ENCODE measurements around the gene HOXB3. TPM values are rescaled to one million over a fixed set of nuclear protein-coding genes. Genes with fewer than 3 reads are reported as not detected.

Gene HOXB3
- total RNA-seq (10 to 100 TPM; 23.8 to 48.5 TPM), polyA plus RNA-seq (ENCODE audit: insufficient read length in 2 of 2) (100 to 1,000 TPM; 141 to 162 TPM)
- long read RNA-seq, donor 1, full-length matches to known transcripts, result 9 of 43 reads
- long read RNA-seq, donor 1, partial matches to known transcripts, result 17 of 43 reads
- long read RNA-seq, donor 1, other reads (novel, unspliced or antisense), result 17 of 43 reads
- long read RNA-seq, donor 2, full-length matches to known transcripts, result 3 of 3 reads
- long read RNA-seq, donor 2, partial matches to known transcripts, result 0 of 3 reads
- long read RNA-seq, donor 2, other reads (novel, unspliced or antisense), result 0 of 3 reads
- long read RNA-seq, donor 3, full-length matches to known transcripts, result 5 of 5 reads
- long read RNA-seq, donor 3, partial matches to known transcripts, result 0 of 5 reads
- long read RNA-seq, donor 3, other reads (novel, unspliced or antisense), result 0 of 5 reads
- long read RNA-seq, donor 4, full-length matches to known transcripts, result 5 of 10 reads
- long read RNA-seq, donor 4, partial matches to known transcripts, result 5 of 10 reads
- long read RNA-seq, donor 4, other reads (novel, unspliced or antisense), result 0 of 10 reads

DNA sequence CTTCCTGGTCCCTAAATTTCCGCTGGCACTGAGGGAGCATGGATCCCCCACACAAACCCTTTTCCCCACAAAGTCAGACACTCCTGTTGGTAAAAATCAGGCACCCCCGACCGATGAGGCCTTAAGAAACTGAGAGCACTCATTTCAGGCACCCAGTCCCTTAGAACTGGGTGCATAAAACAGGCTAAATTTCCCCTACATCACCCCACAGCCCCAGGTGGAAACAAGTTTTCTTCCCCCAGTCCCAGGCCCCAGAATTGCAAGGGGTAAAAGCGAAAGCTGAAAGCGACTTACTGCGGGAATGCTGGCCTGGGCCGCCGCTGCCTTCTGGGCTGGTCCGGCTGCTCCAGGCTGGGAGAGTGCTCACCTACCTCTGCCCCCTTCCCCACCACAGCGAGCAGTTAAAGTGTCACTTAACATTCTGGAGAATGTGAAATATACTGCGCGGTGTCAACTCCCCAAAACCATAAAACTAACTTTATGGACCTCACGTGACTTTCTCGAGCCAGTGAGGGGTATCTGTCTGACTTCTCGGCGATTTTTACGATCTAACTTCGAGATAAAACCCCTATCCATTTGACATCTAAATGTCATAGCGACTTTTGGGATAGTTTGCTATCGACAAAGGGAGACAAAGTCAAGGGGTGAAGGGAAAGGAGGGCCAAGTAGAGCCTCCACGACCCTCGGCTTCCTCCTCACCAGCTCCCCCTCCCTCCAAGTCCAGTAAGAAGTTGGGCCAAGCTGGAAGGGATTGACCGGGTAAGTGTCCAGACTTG is at the start of gene HOXB3:
Gene HOXB3, minus strand, starts transcription at position 411 of the 776 bp plus-strand sequence. CDS start 37,767 bp downstream, outside the sequence.
- H3K27me3 ChIP-seq (ENCODE audit: control insufficient read depth, insufficient read depth, low read length), result no peaks in the 10 kb centered on the region
- WGBS (ENCODE audit: insufficient coverage), result 36% methylated on average over 10 of the region's 23 CpGs
- H3K27ac ChIP-seq (ENCODE audit: low read depth, low read length), result peak within 1 kb of the TSS; percentile 99
- peaks cover 41% of the 10 kb centered on the region for H3K36me3 ChIP-seq (ENCODE audit: control insufficient read depth, insufficient read depth, low read length)
- H3K4me1 ChIP-seq (ENCODE audit: control insufficient read depth, insufficient read depth, low read length), result peaks cover 76% of the 10 kb centered on the region
- DNase-seq (ENCODE audit: low read depth in 4 of 6, low spot score in 6 of 6), result peak in 2 of 6 donors; percentile 60 to 91
- H3K9me3 ChIP-seq (ENCODE audit: control insufficient read depth, insufficient read depth, low read length), result no peaks in the 10 kb centered on the region
- H3K4me3 ChIP-seq (ENCODE audit: low read depth, low read length), result peak within 1 kb of the TSS; percentile 94

DNA sequence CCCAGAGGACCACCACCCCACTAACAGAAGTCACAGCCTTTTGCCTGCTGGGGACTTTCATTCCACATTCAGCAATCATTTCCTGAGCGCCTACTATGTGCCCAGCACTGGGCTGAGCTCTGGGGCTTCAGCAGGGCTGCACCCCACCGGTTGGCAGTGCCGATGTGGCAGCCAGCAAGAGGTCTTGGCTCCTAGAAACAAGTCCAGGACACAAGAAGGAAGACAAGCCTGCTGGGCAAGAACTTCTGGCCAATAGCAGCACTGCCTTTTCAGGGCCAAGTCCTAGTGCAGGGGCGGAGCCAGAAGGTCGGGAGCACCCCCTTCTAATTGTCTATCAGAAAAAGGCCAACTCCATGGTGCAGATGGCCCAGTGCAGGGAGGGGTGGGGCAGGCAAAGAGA is 49.1 kb upstream of the HOXB3 start:
- DNase-seq (ENCODE audit: low read depth in 4 of 6, low spot score in 6 of 6), result no peak
- Histone ChIP-seq H3K9me3 (ENCODE audit: control insufficient read depth, insufficient read depth, low read length) (no peaks in the 10 kb centered on the region), H3K27me3 (ENCODE audit: control insufficient read depth, insufficient read depth, low read length) (peaks cover 56% of the 10 kb centered on the region), H3K36me3 (ENCODE audit: control insufficient read depth, insufficient read depth, low read length) (no peaks in the 10 kb centered on the region), H3K4me1 (ENCODE audit: control insufficient read depth, insufficient read depth, low read length) (peaks cover 55% of the 10 kb centered on the region), H3K4me3 (ENCODE audit: low read depth, low read length) (no peak overlapping the region), H3K27ac (ENCODE audit: low read depth, low read length) (no peak overlapping the region)
- 23% methylated on average over 4 of the region's 5 CpGs for WGBS (ENCODE audit: insufficient coverage)

- H3K27ac ChIP-seq (ENCODE audit: low read depth, low read length), result peak overlapping the region; percentile 81
- peaks cover 63% of the 10 kb centered on the region for H3K4me1 ChIP-seq (ENCODE audit: control insufficient read depth, insufficient read depth, low read length)
- peaks cover 4% of the 10 kb centered on the region for H3K36me3 ChIP-seq (ENCODE audit: control insufficient read depth, insufficient read depth, low read length)
- H3K9me3 ChIP-seq (ENCODE audit: control insufficient read depth, insufficient read depth, low read length), result no peaks in the 10 kb centered on the region
- peaks cover 54% of the 10 kb centered on the region for H3K27me3 ChIP-seq (ENCODE audit: control insufficient read depth, insufficient read depth, low read length)
- 40% methylated on average over 10 of the region's 18 CpGs for WGBS (ENCODE audit: insufficient coverage)
- peak in 1 of 6 donors; percentile 50 for DNase-seq (ENCODE audit: low read depth in 4 of 6, low spot score in 6 of 6)
- H3K4me3 ChIP-seq (ENCODE audit: low read depth, low read length), result no peak overlapping the region
These were observed 47.6 kb upstream of the HOXB3 start for GRCh38 chr17:48637323-48638260.

GRCh38 chr17:48636177-48637018 is 46.4 kb upstream of the HOXB3 start:
- H3K36me3 ChIP-seq (ENCODE audit: control insufficient read depth, insufficient read depth, low read length), result peaks cover 4% of the 10 kb centered on the region
- peak in 3 of 6 donors; percentile 81 to 95 (median 90) for DNase-seq (ENCODE audit: low read depth in 4 of 6, low spot score in 6 of 6)
- 0% methylated on average over 27 of the region's 39 CpGs for WGBS (ENCODE audit: insufficient coverage)
- peak overlapping the region; percentile 14 for H3K4me3 ChIP-seq (ENCODE audit: low read depth, low read length)
- peaks cover 53% of the 10 kb centered on the region for H3K27me3 ChIP-seq (ENCODE audit: control insufficient read depth, insufficient read depth, low read length)
- peaks cover 51% of the 10 kb centered on the region for H3K4me1 ChIP-seq (ENCODE audit: control insufficient read depth, insufficient read depth, low read length)
- no peaks in the 10 kb centered on the region for H3K9me3 ChIP-seq (ENCODE audit: control insufficient read depth, insufficient read depth, low read length)
- H3K27ac ChIP-seq (ENCODE audit: low read depth, low read length), result peak overlapping the region; percentile 81

- peak in 2 of 6 donors; percentile 3 to 25 for DNase-seq (ENCODE audit: low read depth in 4 of 6, low spot score in 6 of 6)
- peaks cover 4% of the 10 kb centered on the region for H3K36me3 ChIP-seq (ENCODE audit: control insufficient read depth, insufficient read depth, low read length)
- peaks cover 49% of the 10 kb centered on the region for H3K27me3 ChIP-seq (ENCODE audit: control insufficient read depth, insufficient read depth, low read length)
- H3K27ac ChIP-seq (ENCODE audit: low read depth, low read length), result no peak overlapping the region
- H3K9me3 ChIP-seq (ENCODE audit: control insufficient read depth, insufficient read depth, low read length), result no peaks in the 10 kb centered on the region
- H3K4me1 ChIP-seq (ENCODE audit: control insufficient read depth, insufficient read depth, low read length), result peaks cover 49% of the 10 kb centered on the region
- H3K4me3 ChIP-seq (ENCODE audit: low read depth, low read length), result no peak overlapping the region
- WGBS (ENCODE audit: insufficient coverage), result 63% methylated on average over 17 of the region's 20 CpGs
These were observed 44.6 kb upstream of the HOXB3 start for GRCh38 chr17:48634493-48635208.

- Histone ChIP-seq H3K27me3 (ENCODE audit: control insufficient read depth, insufficient read depth, low read length) (peaks cover 54% of the 10 kb centered on the region), H3K4me1 (ENCODE audit: control insufficient read depth, insufficient read depth, low read length) (peaks cover 47% of the 10 kb centered on the region), H3K36me3 (ENCODE audit: control insufficient read depth, insufficient read depth, low read length) (peaks cover 4% of the 10 kb centered on the region), H3K9me3 (ENCODE audit: control insufficient read depth, insufficient read depth, low read length) (no peaks in the 10 kb centered on the region), H3K4me3 (ENCODE audit: low read depth, low read length) (no peak overlapping the region), H3K27ac (ENCODE audit: low read depth, low read length) (no peak overlapping the region)
- whole genome bisulfite sequencing (ENCODE audit: insufficient coverage), result 31% methylated on average over 35 of the region's 35 CpGs
- peak in 1 of 6 donors; percentile 1 for DNase-seq (ENCODE audit: low read depth in 4 of 6, low spot score in 6 of 6)
These were observed 43.2 kb upstream of the HOXB3 start for GRCh38 chr17:48633266-48633677.

DNA sequence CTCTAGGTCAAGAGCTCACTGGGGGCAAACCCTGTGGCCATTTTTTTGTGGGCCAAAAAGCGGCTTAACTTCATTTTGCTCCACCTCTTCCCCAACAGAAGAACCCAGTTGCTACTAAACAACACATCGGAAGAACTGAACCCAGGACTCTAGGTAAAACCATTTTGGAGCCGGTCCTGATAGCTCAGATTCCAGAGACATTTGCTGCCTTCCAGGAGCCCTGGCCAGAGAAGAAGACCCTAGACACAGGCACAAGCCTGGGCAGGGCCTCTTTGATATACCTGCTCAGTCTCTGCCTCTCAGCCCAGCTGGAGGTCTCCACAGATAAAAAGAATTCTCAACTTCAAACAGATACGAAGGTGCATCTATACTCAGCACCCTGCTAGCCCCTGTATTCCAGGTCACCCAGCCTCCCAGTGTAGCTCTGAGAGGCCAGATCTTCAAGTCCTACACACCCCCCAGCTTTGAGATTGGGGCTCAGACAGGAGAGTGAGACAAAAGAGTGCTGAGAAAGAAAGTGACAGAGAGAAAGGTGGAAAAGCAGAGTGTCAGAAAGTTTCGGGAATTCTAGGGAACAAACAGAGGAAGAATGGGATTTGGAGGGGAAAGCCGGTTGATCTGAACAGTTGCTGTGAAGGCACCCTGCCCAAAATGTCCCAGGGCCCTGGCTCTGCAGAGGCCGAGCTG is 42.7 kb upstream of the HOXB3 start:
- DNase-seq (ENCODE audit: low read depth in 4 of 6, low spot score in 6 of 6), result peak in 2 of 6 donors; percentile 1 to 17
- 54% methylated on average over 6 of the region's 7 CpGs for WGBS (ENCODE audit: insufficient coverage)
- H3K36me3 ChIP-seq (ENCODE audit: control insufficient read depth, insufficient read depth, low read length), result peaks cover 4% of the 10 kb centered on the region

More for the DNA sequence above, 42.7 kb upstream of the HOXB3 start:
- peaks cover 55% of the 10 kb centered on the region for H3K27me3 ChIP-seq (ENCODE audit: control insufficient read depth, insufficient read depth, low read length)
- no peak overlapping the region for H3K27ac ChIP-seq (ENCODE audit: low read depth, low read length)
- peaks cover 52% of the 10 kb centered on the region for H3K4me1 ChIP-seq (ENCODE audit: control insufficient read depth, insufficient read depth, low read length)
- H3K4me3 ChIP-seq (ENCODE audit: low read depth, low read length), result no peak overlapping the region
- no peaks in the 10 kb centered on the region for H3K9me3 ChIP-seq (ENCODE audit: control insufficient read depth, insufficient read depth, low read length)
